GM23338 (cell line): ENCODE measurements around the gene ZNF300. TPM values are rescaled to one million over a fixed set of nuclear protein-coding genes. Genes with fewer than 3 reads are reported as not detected.

Source experiments
- ATAC-seq: fragments of 200-7000 bp; cut with Tn5 transposase; 3 replicates; pipeline ENCODE4 v1.9.1; 2020
- DNase-seq: peaks from one replicate; pipeline ENCODE4 v3.0.0-alpha.2; 2015; ENCODE audit warnings: low spot score
- H2AFZ ChIP-seq: fragments of 200-600 bp; sonication (generic); 2 replicates; pipeline ENCODE4 v1.8.0; 2016; ENCODE audit warnings: antibody characterized with exemption, mild to moderate bottlenecking, moderate library complexity
- H3F3A ChIP-seq: fragments of 200-600 bp; sonication (generic); replicated peaks from 2 replicates; pipeline ENCODE4 v1.8.0; 2017; ENCODE audit warnings: antibody characterized with exemption, mixed run types, low read depth
- H3K27ac ChIP-seq: fragments of 200-600 bp; sonication (generic); 2 replicates; pipeline ENCODE4 v1.6.1; 2016; ENCODE audit warnings: low read depth
- H3K27me3 ChIP-seq: fragments of 200-600 bp; sonication (generic); 2 replicates; pipeline ENCODE4 v1.8.0; 2016; ENCODE audit warnings: mild to moderate bottlenecking, mixed run types, moderate library complexity; ENCODE audit not compliant: insufficient read depth
- H3K36me3 ChIP-seq: fragments of 200-600 bp; sonication (generic); 2 replicates; pipeline ENCODE4 v1.8.0; 2016; ENCODE audit warnings: mild to moderate bottlenecking; ENCODE audit not compliant: insufficient read depth
- H3K4me1 ChIP-seq: fragments of 200-600 bp; sonication (generic); 2 replicates; pipeline ENCODE4 v1.8.0; 2016; ENCODE audit warnings: mild to moderate bottlenecking, moderate library complexity; ENCODE audit not compliant: insufficient read depth
- H3K4me2 ChIP-seq: fragments of 200-600 bp; sonication (generic); 2 replicates; pipeline ENCODE4 v1.7.1; 2017; ENCODE audit warnings: mixed run types
- H3K4me3 ChIP-seq: fragments of 200-600 bp; sonication (generic); 2 replicates; pipeline ENCODE4 v1.6.1; 2016; ENCODE audit warnings: mixed run types
- H3K79me2 ChIP-seq: fragments of 200-600 bp; sonication (generic); replicated peaks from 2 replicates; pipeline ENCODE4 v1.8.0; 2017; ENCODE audit warnings: mild to moderate bottlenecking; ENCODE audit not compliant: insufficient read depth
- H3K9me2 ChIP-seq: fragments of 200-600 bp; sonication (generic); 2 replicates; pipeline ENCODE4 v1.8.0; 2017; ENCODE audit not compliant: insufficient read depth
- H4K20me1 ChIP-seq: fragments of 200-600 bp; sonication (generic); replicated peaks from 2 replicates; pipeline ENCODE4 v1.8.0; 2017; ENCODE audit warnings: mild to moderate bottlenecking; ENCODE audit not compliant: insufficient read depth
- H3K27ac Mint-ChIP-seq: 2 replicates; pipeline ENCODE4 v1.8.0; 2020; ENCODE audit warnings: inconsistent platforms, mild to moderate bottlenecking, moderate library complexity, mixed read lengths
- H3K27me3 Mint-ChIP-seq: 3 replicates; pipeline ENCODE4 v1.8.0; 2022; ENCODE audit warnings: low read depth, mild to moderate bottlenecking, moderate library complexity, mixed read lengths, inconsistent platforms; ENCODE audit not compliant: insufficient read depth, poor library complexity
- H3K36me3 Mint-ChIP-seq: 3 replicates; pipeline ENCODE4 v1.8.0; 2021; ENCODE audit warnings: low read depth, mild to moderate bottlenecking, inconsistent platforms, moderate library complexity, mixed read lengths
- H3K4me1 Mint-ChIP-seq: 3 replicates; pipeline ENCODE4 v1.8.0; 2020; ENCODE audit warnings: mild to moderate bottlenecking, inconsistent platforms, mixed read lengths
- H3K4me3 Mint-ChIP-seq: 3 replicates; pipeline ENCODE4 v1.8.0; 2021; ENCODE audit warnings: moderate library complexity, mild to moderate bottlenecking, inconsistent platforms, mixed read lengths
- H3K9me3 Mint-ChIP-seq: 3 replicates; pipeline ENCODE4 v1.8.0; 2020; ENCODE audit warnings: moderate library complexity, mild to moderate bottlenecking, inconsistent platforms, mixed read lengths
- CREB1 ChIP-seq: fragments of 250-450 bp; sonication (Bioruptor Pico); IDR thresholded peaks from 2 replicates; pipeline ENCODE4 v1.5.0; 2020; ENCODE audit warnings: low read depth, mild to moderate bottlenecking, moderate library complexity
- ETS1 ChIP-seq: IDR thresholded peaks from 2 replicates; pipeline ENCODE4 v1.6.1; 2016; ENCODE audit warnings: antibody characterized with exemption
- EZH2 ChIP-seq: fragments of 200-600 bp; sonication (generic); IDR thresholded peaks from one replicate; pipeline ENCODE4 v1.8.0; 2017; ENCODE audit warnings: antibody characterized with exemption, mild to moderate bottlenecking, low read depth; ENCODE audit not compliant: unreplicated experiment
- EZH2phosphoT487 ChIP-seq: fragments of 200-600 bp; sonication (generic); IDR thresholded peaks from one replicate; pipeline ENCODE4 v1.8.1; 2018; ENCODE audit warnings: antibody characterized with exemption; ENCODE audit not compliant: unreplicated experiment
- JUNB ChIP-seq: IDR thresholded peaks from one replicate; pipeline ENCODE4 v1.6.1; 2016; ENCODE audit warnings: antibody characterized with exemption; ENCODE audit not compliant: unreplicated experiment
- NANOG ChIP-seq: IDR thresholded peaks from 2 replicates; pipeline ENCODE4 v1.6.1; 2016; ENCODE audit warnings: antibody characterized with exemption, borderline replicate concordance
- POLR2AphosphoS5 ChIP-seq: IDR thresholded peaks from 2 replicates; pipeline ENCODE4 v1.6.1; 2016; ENCODE audit warnings: antibody characterized with exemption, low read depth
- STAT1 ChIP-seq: IDR thresholded peaks from one replicate; pipeline ENCODE4 v1.6.1; 2016; ENCODE audit warnings: antibody characterized with exemption; ENCODE audit not compliant: unreplicated experiment
- ZNF331 ChIP-seq: fragments of 250-450 bp; sonication (Bioruptor Pico); IDR thresholded peaks from 2 replicates; pipeline ENCODE4 v1.5.0; 2020; ENCODE audit warnings: low read depth, mild to moderate bottlenecking, moderate library complexity
- ZNF462 ChIP-seq: fragments of 250-450 bp; sonication (Bioruptor Pico); IDR thresholded peaks from 2 replicates; pipeline ENCODE4 v1.5.0; 2020; ENCODE audit warnings: mild to moderate bottlenecking, moderate library complexity
- polyA plus RNA-seq: library from polyadenylated mRNA; unstranded; fragments of >200 nt; fragmentation: Nextera tagmentation; extraction: Ambion mirVana; gene quantifications from 2 replicates; pipeline ENCODE4 v1.2.1, GENCODE V29; 2016
- total RNA-seq: library from RNA; depleted of rRNA; stranded (reverse); fragments of >200 nt; shearing (Covaris generic); gene quantifications from 2 replicates; pipeline ENCODE4 v1.2.3, GENCODE V29; 2014
- TF ChIP-seq, protein P1 (sequence below), 2 experiments: fragments of 200-600 bp in 1 of 2; sonication (generic) in 1 of 2; conservative IDR thresholded peaks; 2 replicates each; pipeline versions ENCODE4 v1.5.1 to v1.6.1; 2016 to 2017; ENCODE audit warnings: antibody characterized with exemption in 2 of 2, low read depth in 2 of 2, mild to moderate bottlenecking in 2 of 2, moderate library complexity in 1 of 2
- TF ChIP-seq, protein P2 (sequence below): IDR thresholded peaks from one replicate; pipeline ENCODE4 v1.6.1; 2018; ENCODE audit warnings: antibody characterized with exemption; ENCODE audit not compliant: unreplicated experiment

The ZNF300 gene
- total and polyA plus RNA-seq, 2 experiments from 2014 or later = 15.1 to 25.9 TPM

DNA sequence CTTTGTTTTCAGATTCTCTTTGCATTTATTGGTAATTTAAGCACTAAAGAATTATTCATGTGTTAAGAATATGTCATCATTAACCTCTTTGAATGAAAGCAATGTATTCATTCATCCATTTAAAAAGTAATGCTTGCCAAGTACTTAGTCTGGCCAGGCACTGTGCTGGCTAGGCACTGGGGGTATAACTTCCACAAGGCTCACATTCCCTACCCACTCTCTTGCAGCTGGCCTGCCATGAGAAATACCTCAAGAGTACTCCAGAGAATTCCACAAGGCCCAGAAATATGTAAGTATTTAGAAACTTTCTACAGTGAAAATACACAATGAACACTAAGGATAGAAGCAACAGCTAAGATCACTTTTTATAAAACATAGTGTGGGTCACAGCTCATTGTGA lies 25.4 kb downstream of the ZNF300 start:
- ATAC-seq = no peak
- H3F3A ChIP-seq = no peaks in the 10 kb centered on the region

More for the DNA sequence above, 25.4 kb downstream of the ZNF300 start:
- no peaks in the 10 kb centered on the region for H3K9me2 ChIP-seq
- no peak for TF ChIP-seq STAT1
- TF ChIP-seq JUNB = no peak
- no peak for TF ChIP-seq ZNF331
- TF ChIP-seq CREB1 (CRISPR knock-in tag) = no peak
- TF ChIP-seq ZNF462 (CRISPR knock-in tag) = no peak
- no peak for TF ChIP-seq ETS1
- TF ChIP-seq EZH2phosphoT487 = no peak
- TF ChIP-seq, protein P1, sequence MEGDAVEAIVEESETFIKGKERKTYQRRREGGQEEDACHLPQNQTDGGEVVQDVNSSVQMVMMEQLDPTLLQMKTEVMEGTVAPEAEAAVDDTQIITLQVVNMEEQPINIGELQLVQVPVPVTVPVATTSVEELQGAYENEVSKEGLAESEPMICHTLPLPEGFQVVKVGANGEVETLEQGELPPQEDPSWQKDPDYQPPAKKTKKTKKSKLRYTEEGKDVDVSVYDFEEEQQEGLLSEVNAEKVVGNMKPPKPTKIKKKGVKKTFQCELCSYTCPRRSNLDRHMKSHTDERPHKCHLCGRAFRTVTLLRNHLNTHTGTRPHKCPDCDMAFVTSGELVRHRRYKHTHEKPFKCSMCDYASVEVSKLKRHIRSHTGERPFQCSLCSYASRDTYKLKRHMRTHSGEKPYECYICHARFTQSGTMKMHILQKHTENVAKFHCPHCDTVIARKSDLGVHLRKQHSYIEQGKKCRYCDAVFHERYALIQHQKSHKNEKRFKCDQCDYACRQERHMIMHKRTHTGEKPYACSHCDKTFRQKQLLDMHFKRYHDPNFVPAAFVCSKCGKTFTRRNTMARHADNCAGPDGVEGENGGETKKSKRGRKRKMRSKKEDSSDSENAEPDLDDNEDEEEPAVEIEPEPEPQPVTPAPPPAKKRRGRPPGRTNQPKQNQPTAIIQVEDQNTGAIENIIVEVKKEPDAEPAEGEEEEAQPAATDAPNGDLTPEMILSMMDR (conservative IDR thresholded peaks at IDR 0.05; ENCODE audit: low read depth in 2 of 2) = no peak
- no peak for TF ChIP-seq POLR2AphosphoS5
- no peak for TF ChIP-seq EZH2
- TF ChIP-seq, protein P2, sequence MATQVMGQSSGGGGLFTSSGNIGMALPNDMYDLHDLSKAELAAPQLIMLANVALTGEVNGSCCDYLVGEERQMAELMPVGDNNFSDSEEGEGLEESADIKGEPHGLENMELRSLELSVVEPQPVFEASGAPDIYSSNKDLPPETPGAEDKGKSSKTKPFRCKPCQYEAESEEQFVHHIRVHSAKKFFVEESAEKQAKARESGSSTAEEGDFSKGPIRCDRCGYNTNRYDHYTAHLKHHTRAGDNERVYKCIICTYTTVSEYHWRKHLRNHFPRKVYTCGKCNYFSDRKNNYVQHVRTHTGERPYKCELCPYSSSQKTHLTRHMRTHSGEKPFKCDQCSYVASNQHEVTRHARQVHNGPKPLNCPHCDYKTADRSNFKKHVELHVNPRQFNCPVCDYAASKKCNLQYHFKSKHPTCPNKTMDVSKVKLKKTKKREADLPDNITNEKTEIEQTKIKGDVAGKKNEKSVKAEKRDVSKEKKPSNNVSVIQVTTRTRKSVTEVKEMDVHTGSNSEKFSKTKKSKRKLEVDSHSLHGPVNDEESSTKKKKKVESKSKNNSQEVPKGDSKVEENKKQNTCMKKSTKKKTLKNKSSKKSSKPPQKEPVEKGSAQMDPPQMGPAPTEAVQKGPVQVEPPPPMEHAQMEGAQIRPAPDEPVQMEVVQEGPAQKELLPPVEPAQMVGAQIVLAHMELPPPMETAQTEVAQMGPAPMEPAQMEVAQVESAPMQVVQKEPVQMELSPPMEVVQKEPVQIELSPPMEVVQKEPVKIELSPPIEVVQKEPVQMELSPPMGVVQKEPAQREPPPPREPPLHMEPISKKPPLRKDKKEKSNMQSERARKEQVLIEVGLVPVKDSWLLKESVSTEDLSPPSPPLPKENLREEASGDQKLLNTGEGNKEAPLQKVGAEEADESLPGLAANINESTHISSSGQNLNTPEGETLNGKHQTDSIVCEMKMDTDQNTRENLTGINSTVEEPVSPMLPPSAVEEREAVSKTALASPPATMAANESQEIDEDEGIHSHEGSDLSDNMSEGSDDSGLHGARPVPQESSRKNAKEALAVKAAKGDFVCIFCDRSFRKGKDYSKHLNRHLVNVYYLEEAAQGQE = no peak
- no peak for TF ChIP-seq NANOG
- Mint-ChIP-seq H3K9me3 (peaks cover 74% of the 10 kb centered on the region), H3K27me3 (peaks cover 7% of the 10 kb centered on the region), H3K27ac (no peak overlapping the region), H3K4me3 (no peak overlapping the region), H3K36me3 (no peaks in the 10 kb centered on the region; the same call in 2 of the 3 replicates), H3K4me1 (no peaks in the 10 kb centered on the region; the same call in 2 of the 3 replicates)
- no peaks in the 10 kb centered on the region for H3K4me1 ChIP-seq
- no peak overlapping the region for H3K4me2 ChIP-seq
- H3K79me2 ChIP-seq = no peaks in the 10 kb centered on the region
- H3K27ac ChIP-seq = no peak overlapping the region
- H4K20me1 ChIP-seq = no peaks in the 10 kb centered on the region
- H3K27me3 ChIP-seq = no peaks in the 10 kb centered on the region
- H2AFZ ChIP-seq = no peak overlapping the region
- no peak for DNase-seq
- H3K4me3 ChIP-seq = no peak overlapping the region
- no peaks in the 10 kb centered on the region; the same call in 1 of the 2 replicates for H3K36me3 ChIP-seq
